SW480 (cell line): ENCODE data around the gene MAPRE3.
"Not testable (repeated sequence)": the region's sequence is repeated elsewhere in the genome, so short reads cannot be mapped to it uniquely, and the experiment has no call there.

ENCODE experiments used
- DNase-seq: peaks from one replicate; pipeline ENCODE4 v3.0.0-alpha.2; 2016; ENCODE audit warnings: low spot score

Gene MAPRE3

GRCh38 chr2:26970244-26970927, at the start of gene MAPRE3:
Gene MAPRE3 (plus strand): TSS chr2:26970637. CDS start chr2:27022219, 51,582 bp downstream.
- peak; percentile 74 for DNase-seq

DNA sequence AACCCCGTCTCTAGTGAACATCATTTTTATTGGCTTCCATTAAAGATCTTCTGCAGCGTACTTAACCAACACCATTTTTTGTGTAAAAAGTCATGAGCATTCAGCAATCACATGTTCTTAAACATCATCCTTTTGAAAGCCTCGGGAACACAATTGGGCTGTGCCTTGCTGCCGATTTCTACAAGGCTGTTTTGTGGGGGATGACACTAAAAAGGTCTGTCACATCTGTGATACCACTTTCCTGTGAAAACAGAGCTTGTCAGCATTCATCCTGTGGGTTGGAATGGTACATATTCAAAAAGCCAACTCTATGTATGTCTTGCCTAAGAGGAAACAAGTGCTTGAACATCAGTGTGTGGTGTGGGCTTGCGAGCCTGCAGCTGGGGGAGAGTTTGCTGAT, 49.1 kb upstream of the MAPRE3 start:
- no peak for DNase-seq

GRCh38 chr2:26922405-26923188, 47.8 kb upstream of the MAPRE3 start:
- peak; percentile 78 for DNase-seq

- DNase-seq = not testable (repeated sequence)
Observed at GRCh38 chr2:26923189-26923466, 47.3 kb upstream of the MAPRE3 start.

DNA sequence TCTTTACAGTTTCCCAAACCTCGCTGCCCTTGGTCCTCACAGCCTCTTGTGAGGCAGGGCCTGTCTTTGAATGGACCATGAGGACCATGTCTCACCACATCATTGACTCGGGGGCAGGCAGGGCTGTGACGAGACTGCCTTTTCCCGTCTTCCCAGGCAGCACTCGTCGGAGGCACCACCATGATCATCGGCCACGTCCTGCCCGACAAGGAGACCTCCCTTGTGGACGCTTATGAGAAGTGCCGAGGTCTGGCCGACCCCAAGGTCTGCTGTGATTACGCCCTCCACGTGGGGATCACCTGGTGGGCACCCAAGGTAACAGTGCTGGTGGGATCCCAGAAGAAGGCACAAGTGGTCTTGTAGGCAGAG, 45.7 kb upstream of the MAPRE3 start:
- DNase-seq = no peak

DNA sequence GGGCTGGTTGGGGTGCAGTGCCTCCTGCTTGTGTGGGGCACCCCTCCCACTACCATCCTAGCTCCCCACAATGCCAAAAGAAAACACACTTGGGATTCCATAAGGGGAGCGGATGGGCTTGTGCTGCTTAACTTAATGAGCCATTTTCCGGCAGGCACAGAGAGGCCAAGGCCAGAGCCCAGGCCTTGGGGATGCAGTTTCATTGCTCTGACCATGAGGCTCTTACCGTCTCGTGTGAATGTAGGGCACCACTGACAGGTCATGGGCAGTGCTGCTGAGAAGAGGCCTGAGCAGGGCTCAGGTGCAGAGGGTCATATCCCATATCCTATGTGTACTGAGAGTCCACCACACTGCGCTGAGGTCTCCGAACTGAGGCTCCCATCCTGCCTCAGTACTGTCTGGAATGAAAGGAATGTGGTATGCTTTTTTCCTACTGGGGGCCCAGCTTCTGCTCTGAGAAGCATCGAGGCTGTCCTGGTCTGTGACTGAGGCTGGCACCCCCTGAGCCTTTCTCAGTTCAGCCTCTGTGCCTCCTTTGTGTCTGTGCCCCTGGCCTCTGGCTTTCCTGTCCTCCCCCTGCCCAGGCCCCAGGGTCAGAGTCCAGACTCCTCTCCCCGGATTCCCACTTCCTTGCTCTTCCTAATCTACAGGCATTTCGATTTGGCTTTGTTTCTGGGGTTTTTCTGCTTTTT, 45.2 kb upstream of the MAPRE3 start:
- DNase-seq = no peak

DNA sequence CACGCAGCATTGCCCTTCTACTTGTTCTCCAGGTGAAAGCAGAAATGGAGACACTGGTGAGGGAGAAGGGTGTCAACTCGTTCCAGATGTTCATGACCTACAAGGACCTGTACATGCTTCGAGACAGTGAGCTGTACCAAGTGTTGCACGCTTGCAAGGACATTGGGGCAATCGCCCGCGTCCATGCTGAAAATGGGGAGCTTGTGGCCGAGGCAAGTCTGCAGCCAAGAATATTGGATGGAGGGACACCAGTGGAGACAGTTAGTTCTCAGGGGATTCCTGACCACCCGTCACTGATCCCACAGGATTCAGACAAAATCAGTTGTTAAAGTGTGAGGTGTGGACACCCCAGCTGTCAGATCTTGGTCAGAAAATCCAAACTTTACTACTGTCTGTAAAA, 43.2 kb upstream of the MAPRE3 start:
- no peak for DNase-seq

- DNase-seq = no peak
Observed at GRCh38 chr2:26932974-26933373, 37.5 kb upstream of the MAPRE3 start.

GRCh38 chr2:26933431-26934334, 36.8 kb upstream of the MAPRE3 start:
- DNase-seq = no peak

DNA sequence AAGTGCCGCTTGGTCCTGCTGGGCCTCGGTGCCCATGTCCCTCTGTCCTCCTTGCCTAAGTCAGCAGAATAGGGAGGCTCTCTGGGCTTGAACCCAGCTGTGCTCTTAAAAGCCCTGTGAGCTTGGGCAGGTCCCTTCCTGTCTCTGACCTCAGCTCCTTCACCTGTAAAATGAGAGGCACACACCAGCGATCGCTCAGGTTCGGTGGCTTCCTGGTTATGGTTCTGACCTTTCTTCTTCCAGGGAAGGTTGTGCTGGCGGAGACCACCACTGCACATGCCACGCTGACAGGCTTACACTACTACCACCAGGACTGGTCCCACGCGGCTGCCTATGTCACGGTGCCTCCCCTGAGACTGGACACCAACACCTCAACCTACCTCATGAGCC, 36.1 kb upstream of the MAPRE3 start:
- DNase-seq = no peak

GRCh38 chr2:26934985-26935384, 35.5 kb upstream of the MAPRE3 start:
- no peak for DNase-seq

- no peak for DNase-seq
Observed at GRCh38 chr2:26936855-26937254, 33.6 kb upstream of the MAPRE3 start.

DNA sequence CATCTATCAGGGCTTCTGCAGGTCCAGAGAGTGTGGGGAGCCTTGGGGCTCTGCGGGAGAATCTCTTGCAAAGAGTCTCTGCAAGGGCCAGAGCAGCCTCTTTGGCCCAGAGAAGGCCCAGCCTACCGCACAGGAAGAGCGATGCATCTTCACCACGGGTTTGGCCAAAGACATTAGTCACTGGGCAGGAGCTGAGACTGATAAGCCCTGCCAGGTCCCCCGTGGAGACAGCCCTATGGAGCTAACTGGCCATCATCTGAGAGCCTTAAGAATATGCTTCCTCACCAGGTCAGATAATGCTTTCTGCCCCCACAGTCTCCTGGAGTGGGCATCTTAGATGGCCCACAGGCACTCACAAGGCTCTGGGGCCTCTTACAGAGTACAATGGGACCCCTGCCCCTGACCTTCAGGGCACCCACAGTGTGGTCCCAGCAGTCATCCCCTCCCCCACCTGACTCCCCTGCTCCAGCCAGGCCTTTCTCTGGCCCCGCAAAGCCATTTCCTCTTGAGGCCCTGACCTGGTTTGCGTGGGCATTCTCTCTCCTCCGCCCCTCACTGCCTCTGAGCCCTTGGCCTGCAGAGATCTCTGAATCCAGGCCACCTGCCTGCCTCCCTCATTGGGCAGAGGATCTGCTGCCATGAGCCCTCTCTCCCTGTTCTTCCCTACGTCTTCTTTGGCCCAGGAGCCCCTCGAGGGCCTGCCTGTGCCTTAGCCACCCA, 31.9 kb upstream of the MAPRE3 start:
- DNase-seq = no peak

- no peak for DNase-seq
Observed at GRCh38 chr2:26940001-26940400, 30.4 kb upstream of the MAPRE3 start.

DNA sequence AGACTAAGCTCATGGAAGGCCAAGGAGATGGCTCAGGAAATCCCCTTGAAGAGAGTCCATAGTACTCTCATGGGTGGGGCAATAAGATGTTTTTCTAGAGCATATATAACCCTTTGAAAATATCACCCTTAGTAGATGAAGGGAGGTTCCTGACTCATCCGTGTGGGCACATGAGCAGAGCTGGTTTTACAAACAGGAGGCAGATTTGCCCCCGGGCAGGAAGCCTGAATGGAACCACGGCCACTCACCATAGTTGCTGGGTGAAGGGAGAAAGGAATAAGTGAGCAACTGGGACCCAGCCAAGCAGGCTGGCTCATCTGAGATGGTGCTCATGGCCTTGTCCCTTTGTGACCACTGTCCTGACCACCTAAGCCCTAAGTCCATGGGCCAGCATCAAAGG, 29.0 kb upstream of the MAPRE3 start:
- peak; percentile 29 for DNase-seq

GRCh38 chr2:26942543-26943295, 27.7 kb upstream of the MAPRE3 start:
- DNase-seq = peak; percentile 44

DNA sequence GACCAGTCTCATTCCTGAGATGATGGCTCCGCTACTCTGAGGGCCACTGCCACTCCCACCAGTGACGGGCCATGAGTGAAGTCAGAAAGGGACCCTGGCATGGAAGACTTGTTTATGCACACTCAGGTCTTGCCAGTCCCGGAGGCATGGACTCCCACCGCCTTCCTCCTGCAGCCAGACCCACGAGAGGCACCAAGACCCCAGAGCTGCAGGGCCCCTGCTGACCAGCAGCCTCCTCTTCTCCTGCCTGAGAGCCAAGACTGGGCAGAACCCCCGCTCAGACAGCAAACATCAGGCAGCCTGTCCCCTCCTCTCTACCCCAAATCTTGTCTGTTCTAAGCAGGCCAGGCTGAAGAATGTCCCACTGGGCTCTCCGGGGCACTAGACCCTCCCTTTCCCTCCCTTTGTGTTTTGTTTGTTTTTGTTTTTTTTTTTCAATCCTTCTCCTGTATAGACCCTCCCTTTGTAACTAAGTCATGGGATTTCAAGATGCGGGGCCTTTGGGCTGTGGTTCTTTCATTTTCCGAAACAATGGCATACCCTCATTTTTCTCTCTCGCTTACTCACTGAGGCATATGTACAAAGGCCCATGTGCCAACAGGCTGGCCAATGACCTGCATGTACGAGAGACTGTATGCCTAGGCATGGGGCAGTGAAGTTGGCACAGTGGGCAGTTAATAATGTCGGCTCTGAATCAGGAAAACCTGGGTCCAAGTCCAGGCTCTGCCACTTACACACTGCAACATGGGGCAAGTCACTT, 24.3 kb upstream of the MAPRE3 start:
- no peak for DNase-seq

GRCh38 chr2:26946841-26947784, 23.3 kb upstream of the MAPRE3 start:
- peak; percentile 67 for DNase-seq

GRCh38 chr2:26948800-26949199, 21.6 kb upstream of the MAPRE3 start:
- DNase-seq = no peak
